Sigmoid colon (tissue), 7 donors: Measurements from ENCODE around the gene RASGRF2. TPM values are rescaled to one million over a fixed set of nuclear protein-coding genes. Genes with fewer than 3 reads are reported as not detected.
"Not testable (repeated sequence)": the region's sequence is repeated elsewhere in the genome, so short reads cannot be mapped to it uniquely, and the experiment has no call there.

Source experiments
- DNase-seq: peaks from one replicate; pipeline ENCODE4 v3.0.0-alpha.2; 2019
- H3K27ac ChIP-seq, 4 donors: fragments of 200-600 bp; sonication (generic); one replicate each; pipeline ENCODE4 v1.5.1; 2016 to 2019; ENCODE audit warnings: mild to moderate bottlenecking in 1 of 4
- H3K27me3 ChIP-seq, 3 donors: fragments of 200-600 bp; sonication (generic); one replicate each; pipeline ENCODE4 v1.5.1; 2019; ENCODE audit warnings: mild to moderate bottlenecking in 1 of 3
- H3K36me3 ChIP-seq, 4 donors: fragments of 200-600 bp; sonication (generic); one replicate each; pipeline ENCODE4 v1.5.1; 2016 to 2019
- H3K4me1 ChIP-seq, 4 donors: fragments of 200-600 bp; sonication (generic); one replicate each; pipeline ENCODE4 v1.5.1; 2017 to 2019
- H3K4me3 ChIP-seq, 4 donors: fragments of 200-600 bp; sonication (generic); one replicate each; pipeline ENCODE4 v1.5.1; 2017 to 2019; ENCODE audit warnings: mild to moderate bottlenecking in 2 of 4, moderate library complexity in 1 of 4
- H3K9me3 ChIP-seq, 4 donors: fragments of 200-600 bp in 3 of 4; sonication (generic) in 3 of 4; one replicate each; pipeline versions ENCODE4 v1.5.1 to v1.6.1; 2013 to 2019
- CTCF ChIP-seq, 4 experiments: fragments of 450-650 bp in 3 of 4; fragments of 200-600 bp in 1 of 4; IDR thresholded peaks; one replicate each; pipeline ENCODE4 v1.5.1; 2016 to 2019; ENCODE audit warnings: antibody characterized with exemption in 4 of 4, mild to moderate bottlenecking in 3 of 4, moderate library complexity in 2 of 4
- EP300 ChIP-seq, 4 donors: sonication (generic); formaldehyde crosslinking; IDR thresholded peaks; one replicate each; pipeline ENCODE4 v1.6.1; 2017; ENCODE audit warnings: antibody characterized with exemption in 4 of 4
- POLR2A ChIP-seq, 2 donors: fragments of 450-650 bp; IDR thresholded peaks; one replicate each; pipeline ENCODE4 v1.6.1; 2016; ENCODE audit warnings: antibody characterized with exemption in 2 of 2, mild to moderate bottlenecking in 2 of 2, moderate library complexity in 2 of 2
- POLR2AphosphoS5 ChIP-seq, 4 donors: sonication (generic); formaldehyde crosslinking; IDR thresholded peaks; one replicate each; pipeline ENCODE4 v1.6.1; 2017; ENCODE audit warnings: antibody characterized with exemption in 4 of 4
- WGBS, 2 donors: extraction: QIAGEN DNeasy Blood & Tissue Kit; methylation state at CpG; one replicate each; pipeline ENCODE4 v1.1.7; 2013; 5-methylcytosine and 5-hydroxymethylcytosine counted together
- intact Hi-C: fragments of 100-400 bp; cut with DNase I; formaldehyde crosslinking; loops from one replicate; pipeline ENCODE4 v1.15.1; 2023
- polyA plus RNA-seq, 3 donors: library from polyadenylated mRNA; stranded (reverse); fragments of 200-250 nt; gene quantifications; one replicate each; pipeline ENCODE4 v1.2.3, GENCODE V29; 2013
- total RNA-seq, 4 donors: library from RNA; depleted of rRNA; stranded (reverse); fragments of >200 nt; gene quantifications; one replicate each; pipeline ENCODE4 v1.1.0, GENCODE V29; 2016
- donor health status: healthy with polysubstance abuse.
- donor health status: Bipolar disorder and iron deficiency.
- donor health status: healthy.

The RASGRF2 gene
- total and polyA plus RNA-seq, 7 donors = under 0.01 to 9.5 (median 6.8) TPM

DNA sequence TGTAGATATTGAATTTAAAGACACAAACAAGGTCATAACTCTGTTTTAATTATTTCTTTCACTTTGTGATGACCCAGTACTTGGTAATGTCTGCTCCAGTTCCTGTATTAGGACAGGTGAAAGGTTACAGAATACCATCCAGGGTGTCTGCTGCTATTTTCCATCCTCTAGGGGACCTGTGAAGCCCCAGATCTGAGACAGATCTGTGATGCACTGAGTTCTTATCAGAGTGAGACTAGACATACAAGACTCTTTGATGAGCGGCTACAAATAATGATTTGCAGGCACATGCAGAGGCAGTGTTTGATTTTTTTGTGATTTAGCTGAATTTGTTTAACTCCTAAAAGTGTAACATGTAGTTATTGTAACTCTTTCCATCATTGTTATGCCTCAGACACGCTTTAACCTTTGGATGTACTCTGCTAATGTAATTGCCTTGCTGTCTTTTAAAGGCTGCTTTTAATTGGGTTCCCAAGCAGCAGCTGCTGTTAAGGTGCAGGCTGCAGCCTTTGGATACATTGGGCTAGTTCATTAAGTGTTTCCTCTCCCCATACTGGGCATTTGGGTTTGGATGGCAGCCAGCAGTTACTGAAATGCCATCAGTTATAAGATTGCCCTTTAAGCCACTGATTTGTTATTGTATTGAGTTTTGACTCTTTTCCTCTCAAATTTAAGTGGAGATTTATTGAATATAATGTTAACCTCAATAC lies 63.3 kb downstream of the RASGRF2 start:
- no peaks in the 10 kb centered on the region for H3K9me3 ChIP-seq
- 73 to 80% methylated on average over 2 of the region's 2 CpGs for WGBS, 2 donors

DNA sequence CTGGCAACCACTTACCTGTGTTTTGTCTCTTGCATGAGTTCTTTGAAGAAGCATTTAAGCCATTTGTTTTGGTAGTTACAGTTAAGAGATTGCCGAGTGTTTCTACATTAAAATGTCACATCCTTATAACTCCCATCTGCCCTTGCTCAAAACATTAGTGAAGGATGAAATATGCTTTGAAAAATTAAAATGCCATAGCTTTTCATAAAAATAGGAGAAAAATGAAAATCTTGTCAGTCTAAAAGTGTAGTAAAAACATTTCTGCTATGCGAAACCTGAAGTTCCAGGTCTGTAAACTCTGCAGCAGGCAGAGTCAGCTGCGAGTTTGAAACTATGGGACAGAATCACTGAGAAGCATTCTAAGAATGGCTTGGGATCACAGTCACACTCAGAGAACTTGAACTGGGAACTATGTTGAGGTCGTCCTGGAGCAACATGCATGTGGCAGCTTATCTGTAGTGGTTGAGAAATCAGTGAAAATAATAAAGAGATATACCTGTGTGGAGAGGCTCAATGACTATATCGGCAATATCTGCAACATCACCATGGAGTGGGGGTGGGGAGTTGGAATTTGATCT lies 67.4 kb downstream of the RASGRF2 start:
- Histone ChIP-seq H3K27me3 (no peaks in the 10 kb centered on the region), H3K4me3 (no peak overlapping the region), H3K27ac (no peak overlapping the region), H3K36me3 (no peaks in the 10 kb centered on the region), H3K9me3 (peaks cover 0 to 5% (median 0%) of the 10 kb centered on the region in 4 donors), H3K4me1 (no peaks in the 10 kb centered on the region)
- DNase-seq = no peak
- no peak for TF ChIP-seq CTCF (IDR thresholded peaks at IDR 0.05)
- no peak for TF ChIP-seq EP300 (IDR thresholded peaks at IDR 0.05)
- TF ChIP-seq POLR2A (IDR thresholded peaks at IDR 0.05) = no peak
- TF ChIP-seq POLR2AphosphoS5 (IDR thresholded peaks at IDR 0.05) = no peak
- intact Hi-C loops = no loop called here
- WGBS, 2 donors = 84 to 90% methylated on average over 5 of the region's 5 CpGs

More for the DNA sequence above, 63.3 kb downstream of the RASGRF2 start:
- Histone ChIP-seq H3K4me3 (no peak overlapping the region), H3K4me1 (no peaks in the 10 kb centered on the region), H3K36me3 (no peaks in the 10 kb centered on the region), H3K27ac (no peak overlapping the region), H3K27me3 (no peaks in the 10 kb centered on the region)
- intact Hi-C loops = no loop called here
- DNase-seq = no peak
- no peak for TF ChIP-seq POLR2AphosphoS5 (IDR thresholded peaks at IDR 0.05)
- TF ChIP-seq CTCF (IDR thresholded peaks at IDR 0.05) = no peak
- no peak for TF ChIP-seq EP300 (IDR thresholded peaks at IDR 0.05)
- TF ChIP-seq POLR2A (IDR thresholded peaks at IDR 0.05) = no peak

- H3K27ac ChIP-seq, H3K4me1 ChIP-seq, H3K4me3 ChIP-seq, H3K27me3 ChIP-seq, DNase-seq, H3K36me3 ChIP-seq, intact Hi-C loops, H3K9me3 ChIP-seq: not testable (repeated sequence)
- 94 to 97% methylated on average over 6 of the region's 6 CpGs for WGBS, 2 donors
Observed at GRCh38 chr5:81028888-81029287, 68.7 kb downstream of the RASGRF2 start.

DNA sequence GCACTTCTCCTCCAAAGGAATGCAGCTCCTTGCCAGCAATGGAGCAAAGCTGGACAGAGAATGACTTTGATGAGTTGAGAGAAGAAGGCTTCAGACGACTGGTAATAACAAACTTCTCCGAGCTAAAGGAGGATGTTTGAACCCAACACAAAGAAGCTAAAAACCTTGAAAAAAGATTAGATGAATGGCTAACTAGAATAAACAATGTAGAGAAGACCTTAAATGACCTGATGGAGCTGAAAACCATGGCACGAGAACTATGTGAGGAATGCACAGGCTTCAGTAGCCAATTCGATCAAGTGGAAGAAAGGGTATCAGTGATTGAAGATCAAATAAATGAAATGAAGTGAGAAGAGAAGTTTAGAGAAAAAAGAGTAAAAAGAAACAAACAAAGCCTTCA lies 69.6 kb downstream of the RASGRF2 start:
- intact Hi-C loops, DNase-seq: not testable (repeated sequence)

GRCh38 chr5:81030236-81031034 lies 70.3 kb downstream of the RASGRF2 start:
- H3K4me1 ChIP-seq, H3K9me3 ChIP-seq, intact Hi-C loops, DNase-seq, H3K27me3 ChIP-seq, H3K27ac ChIP-seq, H3K4me3 ChIP-seq, H3K36me3 ChIP-seq: not testable (repeated sequence)
- 91 to 94% methylated on average over 3 of the region's 3 CpGs for WGBS, 2 donors

More for the DNA sequence above, 69.6 kb downstream of the RASGRF2 start:
- H3K4me1 ChIP-seq, H3K36me3 ChIP-seq, H3K27me3 ChIP-seq, H3K9me3 ChIP-seq, H3K4me3 ChIP-seq, H3K27ac ChIP-seq: not testable (repeated sequence)
- 81 to 89% methylated on average over 4 of the region's 4 CpGs for WGBS, 2 donors

GRCh38 chr5:81035522-81035921 lies 75.4 kb downstream of the RASGRF2 start:
- Histone ChIP-seq H3K9me3 (no peaks in the 10 kb centered on the region), H3K4me3 (no peak overlapping the region), H3K27me3 (no peaks in the 10 kb centered on the region), H3K4me1 (no peaks in the 10 kb centered on the region), H3K36me3 (no peaks in the 10 kb centered on the region), H3K27ac (no peak overlapping the region)
- TF ChIP-seq EP300 (IDR thresholded peaks at IDR 0.05) (no peak), POLR2A (IDR thresholded peaks at IDR 0.05) (no peak), CTCF (IDR thresholded peaks at IDR 0.05) (no peak), POLR2AphosphoS5 (IDR thresholded peaks at IDR 0.05) (no peak)
- no peak for DNase-seq
- intact Hi-C loops = no loop called here
- 91 to 95% methylated on average over 2 of the region's 2 CpGs for WGBS, 2 donors
